A549 (cell line): ENCODE results near the gene ARMH3. TPM values are rescaled to one million over a fixed set of nuclear protein-coding genes. Genes with fewer than 3 reads are reported as not detected.

Experiments
- CBX2 ChIP-seq: fragments of 200-600 bp; sonication (generic); IDR thresholded peaks from 2 replicates; pipeline ENCODE4 v1.6.1; 2016; ENCODE audit warnings: low read depth, mild to moderate bottlenecking, borderline replicate concordance
- CHD4 ChIP-seq: fragments of 200-600 bp; sonication (generic); IDR thresholded peaks from 2 replicates; pipeline ENCODE4 v1.6.1; 2016; ENCODE audit warnings: antibody characterized with exemption, mild to moderate bottlenecking, borderline replicate concordance
- EHF ChIP-seq: fragments of 250-450 bp; sonication (Bioruptor Pico); IDR thresholded peaks from 2 replicates; pipeline ENCODE4 v1.5.0; 2020; ENCODE audit warnings: mild to moderate bottlenecking
- EHMT2 ChIP-seq: fragments of 200-600 bp; sonication (generic); IDR thresholded peaks from 2 replicates; pipeline ENCODE4 v1.6.1; 2016; ENCODE audit warnings: antibody characterized with exemption, low read depth, mild to moderate bottlenecking, moderate library complexity
- EP300 ChIP-seq, 2 experiments: fragments of >200 bp; sonication (Bioruptor Twin); formaldehyde crosslinking; IDR thresholded peaks; 2 replicates in 1 of 2; 3 replicates in 1 of 2; pipeline ENCODE4 v1.6.1; 2016 to 2017
- ESRRA ChIP-seq: fragments of 150-350 bp; IDR thresholded peaks from 2 replicates; pipeline ENCODE4 v1.6.1; 2014; ENCODE audit warnings: mild to moderate bottlenecking, low read length, borderline replicate concordance
- FOSB ChIP-seq: fragments of 250-450 bp; sonication (Bioruptor Pico); IDR thresholded peaks from 2 replicates; pipeline ENCODE4 v1.5.0; 2020; ENCODE audit warnings: mild to moderate bottlenecking, moderate library complexity
- FOXS1 ChIP-seq: fragments of 250-450 bp; sonication (Bioruptor Pico); IDR thresholded peaks from 2 replicates; pipeline ENCODE4 v1.5.0; 2020; ENCODE audit warnings: mild to moderate bottlenecking, moderate library complexity
- HOXB13 ChIP-seq: fragments of 250-450 bp; sonication (Bioruptor Pico); IDR thresholded peaks from 2 replicates; pipeline ENCODE4 v1.5.0; 2020; ENCODE audit warnings: low read depth, mild to moderate bottlenecking, moderate library complexity
- HOXB5 ChIP-seq: fragments of 250-450 bp; sonication (Bioruptor Pico); IDR thresholded peaks from 2 replicates; pipeline ENCODE4 v1.5.0; 2020; ENCODE audit warnings: mild to moderate bottlenecking, moderate library complexity
- JUNB ChIP-seq: fragments of >200 bp; sonication (Bioruptor Twin); formaldehyde crosslinking; IDR thresholded peaks from 2 replicates; pipeline ENCODE4 v1.6.1; 2016
- KDM1A ChIP-seq: fragments of 200-600 bp; sonication (generic); IDR thresholded peaks from 2 replicates; pipeline ENCODE4 v1.6.1; 2016; ENCODE audit warnings: low read depth, mild to moderate bottlenecking
- MYC ChIP-seq: IDR thresholded peaks from 2 replicates; pipeline ENCODE4 v1.6.1; 2012; ENCODE audit warnings: mild to moderate bottlenecking, inconsistent platforms, low read length, improper control_type of control experiment, borderline replicate concordance
- NR3C1 ChIP-seq: fragments of >200 bp; sonication (Bioruptor Twin); formaldehyde crosslinking; IDR thresholded peaks from 3 replicates; pipeline ENCODE4 v1.6.1; 2017
- PHF8 ChIP-seq: fragments of 200-600 bp; sonication (generic); IDR thresholded peaks from 2 replicates; pipeline ENCODE4 v1.6.1; 2016; ENCODE audit warnings: low read depth, mild to moderate bottlenecking, antibody characterized with exemption, moderate library complexity, borderline replicate concordance
- POLR2A ChIP-seq: IDR thresholded peaks from 2 replicates; pipeline ENCODE4 v1.6.1; 2012; ENCODE audit warnings: mild to moderate bottlenecking, low read length
- RAD21 ChIP-seq, 2 experiments: fragments of >200 bp in 1 of 2; sonication (Bioruptor Twin) in 1 of 2; formaldehyde crosslinking in 1 of 2; IDR thresholded peaks in 1 of 2; conservative IDR thresholded peaks in 1 of 2; 2 replicates in 1 of 2; 3 replicates in 1 of 2; pipeline ENCODE4 v1.6.1; 2012 to 2018; ENCODE audit warnings: inconsistent platforms in 1 of 2
- RARB ChIP-seq: fragments of 250-450 bp; sonication (Bioruptor Pico); IDR thresholded peaks from 2 replicates; pipeline ENCODE4 v1.8.0; 2021; ENCODE audit warnings: mild to moderate bottlenecking, moderate library complexity
- RNF2 ChIP-seq: fragments of 200-600 bp; sonication (generic); IDR thresholded peaks from 2 replicates; pipeline ENCODE4 v1.6.1; 2016; ENCODE audit warnings: low read depth, mild to moderate bottlenecking, antibody characterized with exemption, moderate library complexity, borderline replicate concordance
- TP53 ChIP-seq: fragments of 250-450 bp; sonication (Bioruptor Pico); IDR thresholded peaks from 2 replicates; pipeline ENCODE4 v1.5.0; 2021; ENCODE audit warnings: mild to moderate bottlenecking, moderate library complexity
- ZFP36 ChIP-seq: fragments of 450-650 bp; IDR thresholded peaks from 2 replicates; pipeline ENCODE4 v1.6.1; 2014; ENCODE audit warnings: borderline replicate concordance; ENCODE audit not compliant: partially characterized antibody
- ZNF302 ChIP-seq: fragments of 250-450 bp; sonication (Bioruptor Pico); IDR thresholded peaks from 2 replicates; pipeline ENCODE4 v1.9.0; 2021; ENCODE audit warnings: inconsistent platforms, mild to moderate bottlenecking, moderate library complexity
- ZSCAN20 ChIP-seq: fragments of 250-450 bp; sonication (Bioruptor Pico); IDR thresholded peaks from 2 replicates; pipeline ENCODE4 v1.8.0; 2022; ENCODE audit warnings: mild to moderate bottlenecking, moderate library complexity
- polyA plus RNA-seq, 4 experiments: library from polyadenylated mRNA; depleted of rRNA in 3 of 4; stranded (reverse); fragments of >200 nt; fragmentation: RNase III in 1 of 4; extraction: RNeasy Plus Mini Kit Qiagen cat#74134 plus additional on column Dnase treatment in 1 of 4; gene quantifications; 2 replicates in 3 of 4; 3 replicates in 1 of 4; pipeline ENCODE4 v1.2.3, GENCODE V29; 2011 to 2017
- TF ChIP-seq, protein P1 (sequence below): fragments of 250-450 bp; sonication (Bioruptor Pico); IDR thresholded peaks from 2 replicates; pipeline ENCODE4 v1.5.0; 2020; ENCODE audit warnings: low read depth, mild to moderate bottlenecking, moderate library complexity
- TF ChIP-seq, protein P2 (sequence below): fragments of 250-450 bp; sonication (Bioruptor Pico); IDR thresholded peaks from 2 replicates; pipeline ENCODE4 v1.5.0; 2021; ENCODE audit warnings: mild to moderate bottlenecking, moderate library complexity, borderline replicate concordance
- TF ChIP-seq, protein P3 (sequence below): IDR thresholded peaks from 2 replicates; pipeline ENCODE4 v1.6.1; 2012; ENCODE audit warnings: low read depth, borderline replicate concordance
- TF ChIP-seq, protein P4 (sequence below): IDR thresholded peaks from 2 replicates; pipeline ENCODE4 v1.6.1; 2012
- TF ChIP-seq, protein P5 (sequence below): fragments of >200 bp; sonication (Bioruptor Twin); formaldehyde crosslinking; IDR thresholded peaks from 3 replicates; pipeline ENCODE4 v1.5.1; 2016
- TF ChIP-seq, protein P6 (sequence below): fragments of 450-650 bp; IDR thresholded peaks from 2 replicates; pipeline ENCODE4 v1.6.1; 2014; ENCODE audit warnings: antibody characterized with exemption
- TF ChIP-seq, protein P7 (sequence below): fragments of 200-600 bp; sonication (generic); IDR thresholded peaks from 2 replicates; pipeline ENCODE4 v1.6.1; 2016; ENCODE audit warnings: antibody characterized with exemption, mild to moderate bottlenecking, moderate library complexity
- TF ChIP-seq, protein P8 (sequence below): fragments of 150-350 bp; IDR thresholded peaks from 2 replicates; pipeline ENCODE4 v1.6.1; 2014; ENCODE audit warnings: low read depth, mild to moderate bottlenecking, low read length

Gene ARMH3
- polyA plus RNA-seq, 2 of the 4 experiments (the other 2 are of a cell fraction): 12.7 to 17.3 TPM

DNA sequence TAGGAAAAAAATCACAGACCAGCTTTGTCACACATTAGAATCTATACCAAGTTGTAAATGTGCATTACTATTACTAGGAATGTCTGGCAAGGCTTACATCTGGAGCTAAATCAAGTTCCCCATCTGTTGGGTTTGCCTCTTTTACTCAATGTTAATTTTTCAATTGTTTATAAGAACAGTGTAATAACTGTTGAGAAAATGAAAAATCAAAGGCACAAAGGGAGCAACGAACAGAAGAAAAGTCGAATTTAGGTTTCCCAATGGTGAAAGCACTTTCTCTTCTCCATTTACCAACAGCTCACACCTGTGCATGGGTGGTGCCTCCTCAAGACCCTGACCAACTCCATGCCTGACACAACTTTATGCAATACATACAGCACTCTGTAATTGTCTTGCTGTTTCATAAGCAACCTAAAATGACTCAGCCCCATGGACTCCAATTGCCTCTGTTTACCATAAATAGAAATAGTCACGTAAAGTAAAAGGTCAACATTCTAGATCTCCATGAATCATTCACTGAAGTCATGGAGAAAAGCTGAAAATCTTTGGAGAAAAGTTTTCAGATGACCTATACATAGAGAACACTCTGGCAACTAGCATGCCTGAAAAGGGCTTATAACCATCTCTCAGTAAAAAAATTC lies 116.8 kb downstream of the ARMH3 start (continued):
- TF ChIP-seq RNF2 (no peak), CHD4 (no peak), ESRRA (no peak), EP300 (IDR thresholded peaks at IDR 0.05) (peak; percentile 52 to 66; a peak in 2 of 5 replicates), EHF (CRISPR knock-in tag) (no peak), FOSB (CRISPR knock-in tag) (no peak), JUNB (peak; percentile 88), FOXS1 (CRISPR knock-in tag) (no peak), ZSCAN20 (CRISPR knock-in tag) (no peak), TP53 (CRISPR knock-in tag) (no peak), MYC (no peak), CBX2 (no peak), HOXB13 (CRISPR knock-in tag) (no peak), ZNF302 (CRISPR knock-in tag) (no peak), NR3C1 (no peak), KDM1A (no peak), ZFP36 (no peak), PHF8 (no peak), POLR2A (no peak), RAD21 (conservative IDR thresholded peaks at IDR 0.05 in 1 of 2, IDR thresholded peaks at IDR 0.05 in 1 of 2) (no peak), HOXB5 (no peak), EHMT2 (no peak), RARB (CRISPR knock-in tag) (no peak)
- TF ChIP-seq, protein P1, sequence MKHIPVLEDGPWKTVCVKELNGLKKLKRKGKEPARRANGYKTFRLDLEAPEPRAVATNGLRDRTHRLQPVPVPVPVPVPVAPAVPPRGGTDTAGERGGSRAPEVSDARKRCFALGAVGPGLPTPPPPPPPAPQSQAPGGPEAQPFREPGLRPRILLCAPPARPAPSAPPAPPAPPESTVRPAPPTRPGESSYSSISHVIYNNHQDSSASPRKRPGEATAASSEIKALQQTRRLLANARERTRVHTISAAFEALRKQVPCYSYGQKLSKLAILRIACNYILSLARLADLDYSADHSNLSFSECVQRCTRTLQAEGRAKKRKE: no peak
- TF ChIP-seq, protein P2, sequence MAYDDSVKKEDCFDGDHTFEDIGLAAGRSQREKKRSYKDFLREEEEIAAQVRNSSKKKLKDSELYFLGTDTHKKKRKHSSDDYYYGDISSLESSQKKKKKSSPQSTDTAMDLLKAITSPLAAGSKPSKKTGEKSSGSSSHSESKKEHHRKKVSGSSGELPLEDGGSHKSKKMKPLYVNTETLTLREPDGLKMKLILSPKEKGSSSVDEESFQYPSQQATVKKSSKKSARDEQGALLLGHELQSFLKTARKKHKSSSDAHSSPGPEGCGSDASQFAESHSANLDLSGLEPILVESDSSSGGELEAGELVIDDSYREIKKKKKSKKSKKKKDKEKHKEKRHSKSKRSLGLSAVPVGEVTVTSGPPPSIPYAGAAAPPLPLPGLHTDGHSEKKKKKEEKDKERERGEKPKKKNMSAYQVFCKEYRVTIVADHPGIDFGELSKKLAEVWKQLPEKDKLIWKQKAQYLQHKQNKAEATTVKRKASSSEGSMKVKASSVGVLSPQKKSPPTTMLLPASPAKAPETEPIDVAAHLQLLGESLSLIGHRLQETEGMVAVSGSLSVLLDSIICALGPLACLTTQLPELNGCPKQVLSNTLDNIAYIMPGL (CRISPR knock-in tag): no peak
- TF ChIP-seq, protein P3, sequence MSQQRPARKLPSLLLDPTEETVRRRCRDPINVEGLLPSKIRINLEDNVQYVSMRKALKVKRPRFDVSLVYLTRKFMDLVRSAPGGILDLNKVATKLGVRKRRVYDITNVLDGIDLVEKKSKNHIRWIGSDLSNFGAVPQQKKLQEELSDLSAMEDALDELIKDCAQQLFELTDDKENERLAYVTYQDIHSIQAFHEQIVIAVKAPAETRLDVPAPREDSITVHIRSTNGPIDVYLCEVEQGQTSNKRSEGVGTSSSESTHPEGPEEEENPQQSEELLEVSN: no peak
- TF ChIP-seq, protein P4, sequence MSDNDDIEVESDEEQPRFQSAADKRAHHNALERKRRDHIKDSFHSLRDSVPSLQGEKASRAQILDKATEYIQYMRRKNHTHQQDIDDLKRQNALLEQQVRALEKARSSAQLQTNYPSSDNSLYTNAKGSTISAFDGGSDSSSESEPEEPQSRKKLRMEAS: no peak
- TF ChIP-seq, protein P5, sequence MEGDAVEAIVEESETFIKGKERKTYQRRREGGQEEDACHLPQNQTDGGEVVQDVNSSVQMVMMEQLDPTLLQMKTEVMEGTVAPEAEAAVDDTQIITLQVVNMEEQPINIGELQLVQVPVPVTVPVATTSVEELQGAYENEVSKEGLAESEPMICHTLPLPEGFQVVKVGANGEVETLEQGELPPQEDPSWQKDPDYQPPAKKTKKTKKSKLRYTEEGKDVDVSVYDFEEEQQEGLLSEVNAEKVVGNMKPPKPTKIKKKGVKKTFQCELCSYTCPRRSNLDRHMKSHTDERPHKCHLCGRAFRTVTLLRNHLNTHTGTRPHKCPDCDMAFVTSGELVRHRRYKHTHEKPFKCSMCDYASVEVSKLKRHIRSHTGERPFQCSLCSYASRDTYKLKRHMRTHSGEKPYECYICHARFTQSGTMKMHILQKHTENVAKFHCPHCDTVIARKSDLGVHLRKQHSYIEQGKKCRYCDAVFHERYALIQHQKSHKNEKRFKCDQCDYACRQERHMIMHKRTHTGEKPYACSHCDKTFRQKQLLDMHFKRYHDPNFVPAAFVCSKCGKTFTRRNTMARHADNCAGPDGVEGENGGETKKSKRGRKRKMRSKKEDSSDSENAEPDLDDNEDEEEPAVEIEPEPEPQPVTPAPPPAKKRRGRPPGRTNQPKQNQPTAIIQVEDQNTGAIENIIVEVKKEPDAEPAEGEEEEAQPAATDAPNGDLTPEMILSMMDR: no peak
- TF ChIP-seq, protein P6, sequence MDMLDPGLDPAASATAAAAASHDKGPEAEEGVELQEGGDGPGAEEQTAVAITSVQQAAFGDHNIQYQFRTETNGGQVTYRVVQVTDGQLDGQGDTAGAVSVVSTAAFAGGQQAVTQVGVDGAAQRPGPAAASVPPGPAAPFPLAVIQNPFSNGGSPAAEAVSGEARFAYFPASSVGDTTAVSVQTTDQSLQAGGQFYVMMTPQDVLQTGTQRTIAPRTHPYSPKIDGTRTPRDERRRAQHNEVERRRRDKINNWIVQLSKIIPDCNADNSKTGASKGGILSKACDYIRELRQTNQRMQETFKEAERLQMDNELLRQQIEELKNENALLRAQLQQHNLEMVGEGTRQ: no peak
- TF ChIP-seq, protein P7, sequence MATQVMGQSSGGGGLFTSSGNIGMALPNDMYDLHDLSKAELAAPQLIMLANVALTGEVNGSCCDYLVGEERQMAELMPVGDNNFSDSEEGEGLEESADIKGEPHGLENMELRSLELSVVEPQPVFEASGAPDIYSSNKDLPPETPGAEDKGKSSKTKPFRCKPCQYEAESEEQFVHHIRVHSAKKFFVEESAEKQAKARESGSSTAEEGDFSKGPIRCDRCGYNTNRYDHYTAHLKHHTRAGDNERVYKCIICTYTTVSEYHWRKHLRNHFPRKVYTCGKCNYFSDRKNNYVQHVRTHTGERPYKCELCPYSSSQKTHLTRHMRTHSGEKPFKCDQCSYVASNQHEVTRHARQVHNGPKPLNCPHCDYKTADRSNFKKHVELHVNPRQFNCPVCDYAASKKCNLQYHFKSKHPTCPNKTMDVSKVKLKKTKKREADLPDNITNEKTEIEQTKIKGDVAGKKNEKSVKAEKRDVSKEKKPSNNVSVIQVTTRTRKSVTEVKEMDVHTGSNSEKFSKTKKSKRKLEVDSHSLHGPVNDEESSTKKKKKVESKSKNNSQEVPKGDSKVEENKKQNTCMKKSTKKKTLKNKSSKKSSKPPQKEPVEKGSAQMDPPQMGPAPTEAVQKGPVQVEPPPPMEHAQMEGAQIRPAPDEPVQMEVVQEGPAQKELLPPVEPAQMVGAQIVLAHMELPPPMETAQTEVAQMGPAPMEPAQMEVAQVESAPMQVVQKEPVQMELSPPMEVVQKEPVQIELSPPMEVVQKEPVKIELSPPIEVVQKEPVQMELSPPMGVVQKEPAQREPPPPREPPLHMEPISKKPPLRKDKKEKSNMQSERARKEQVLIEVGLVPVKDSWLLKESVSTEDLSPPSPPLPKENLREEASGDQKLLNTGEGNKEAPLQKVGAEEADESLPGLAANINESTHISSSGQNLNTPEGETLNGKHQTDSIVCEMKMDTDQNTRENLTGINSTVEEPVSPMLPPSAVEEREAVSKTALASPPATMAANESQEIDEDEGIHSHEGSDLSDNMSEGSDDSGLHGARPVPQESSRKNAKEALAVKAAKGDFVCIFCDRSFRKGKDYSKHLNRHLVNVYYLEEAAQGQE: no peak
- TF ChIP-seq, protein P8, sequence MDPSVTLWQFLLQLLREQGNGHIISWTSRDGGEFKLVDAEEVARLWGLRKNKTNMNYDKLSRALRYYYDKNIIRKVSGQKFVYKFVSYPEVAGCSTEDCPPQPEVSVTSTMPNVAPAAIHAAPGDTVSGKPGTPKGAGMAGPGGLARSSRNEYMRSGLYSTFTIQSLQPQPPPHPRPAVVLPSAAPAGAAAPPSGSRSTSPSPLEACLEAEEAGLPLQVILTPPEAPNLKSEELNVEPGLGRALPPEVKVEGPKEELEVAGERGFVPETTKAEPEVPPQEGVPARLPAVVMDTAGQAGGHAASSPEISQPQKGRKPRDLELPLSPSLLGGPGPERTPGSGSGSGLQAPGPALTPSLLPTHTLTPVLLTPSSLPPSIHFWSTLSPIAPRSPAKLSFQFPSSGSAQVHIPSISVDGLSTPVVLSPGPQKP: no peak
